Astrocyte (in vitro differentiated cells and primary cell): ENCODE measurements around the gene DLG1. TPM values are rescaled to one million over a fixed set of nuclear protein-coding genes. Genes with fewer than 3 reads are reported as not detected.

Experiments
- DNase-seq: peaks from one replicate; pipeline ENCODE4 v3.0.0-alpha.2; 2010; ENCODE audit warnings: low read depth
- FAIRE-seq: peaks from 2 replicates; lab custom pipeline; 2011; peaks lifted over from hg19 to GRCh38; lab: Jason Lieb, UNC
- H2AFZ ChIP-seq: 2 replicates; pipeline ENCODE4 v1.6.0; 2012; ENCODE audit warnings: low read depth, low read length, inconsistent platforms
- H3K27ac ChIP-seq: 2 replicates; pipeline ENCODE4 v1.5.1; 2011; ENCODE audit warnings: low read depth, low read length, inconsistent platforms
- H3K27me3 ChIP-seq: 2 replicates; pipeline ENCODE4 v1.6.0; 2011; ENCODE audit warnings: low read length, inconsistent platforms; ENCODE audit not compliant: insufficient read depth
- H3K36me3 ChIP-seq: 2 replicates; pipeline ENCODE4 v1.5.1; 2011; ENCODE audit warnings: low read length, inconsistent platforms; ENCODE audit not compliant: insufficient read depth
- H3K4me1 ChIP-seq: 2 replicates; pipeline ENCODE4 v1.5.1; 2011; ENCODE audit warnings: low read length, inconsistent platforms; ENCODE audit not compliant: insufficient read depth
- H3K4me2 ChIP-seq: 2 replicates; pipeline ENCODE4 v1.6.0; 2012; ENCODE audit warnings: low read length, inconsistent platforms
- H3K4me3 ChIP-seq: 2 replicates; pipeline ENCODE4 v1.5.1; 2011; ENCODE audit warnings: low read depth, mild to moderate bottlenecking, low read length, inconsistent platforms; ENCODE audit not compliant: insufficient read depth
- H3K79me2 ChIP-seq: 2 replicates; pipeline ENCODE4 v1.6.0; 2012; ENCODE audit warnings: mild to moderate bottlenecking, low read length, inconsistent platforms; ENCODE audit not compliant: insufficient read depth
- H3K9ac ChIP-seq: 2 replicates; pipeline ENCODE4 v1.6.0; 2012; ENCODE audit warnings: mild to moderate bottlenecking, low read length, inconsistent platforms
- H3K9me3 ChIP-seq: 2 replicates; pipeline ENCODE4 v1.5.1; 2012; ENCODE audit warnings: low read depth, mild to moderate bottlenecking, low read length, inconsistent platforms; ENCODE audit not compliant: insufficient read depth
- H4K20me1 ChIP-seq: 2 replicates; pipeline ENCODE4 v1.6.0; 2012; ENCODE audit warnings: low read length, inconsistent platforms; ENCODE audit not compliant: insufficient read depth
- H3K27ac Mint-ChIP-seq: one replicate; pipeline ENCODE4 v1.8.0; 2021; ENCODE audit warnings: mild to moderate bottlenecking, mixed read lengths; ENCODE audit not compliant: unreplicated experiment
- H3K27me3 Mint-ChIP-seq: one replicate; pipeline ENCODE4 v1.8.0; 2021; ENCODE audit warnings: low read depth, mixed read lengths; ENCODE audit not compliant: unreplicated experiment
- H3K36me3 Mint-ChIP-seq: one replicate; pipeline ENCODE4 v1.8.0; 2021; ENCODE audit warnings: low read depth, mixed read lengths; ENCODE audit not compliant: unreplicated experiment
- H3K4me1 Mint-ChIP-seq: one replicate; pipeline ENCODE4 v1.8.0; 2021; ENCODE audit warnings: low read depth, mixed read lengths; ENCODE audit not compliant: unreplicated experiment
- H3K4me3 Mint-ChIP-seq: one replicate; pipeline ENCODE4 v1.8.0; 2021; ENCODE audit warnings: mild to moderate bottlenecking, moderate library complexity, mixed read lengths; ENCODE audit not compliant: unreplicated experiment
- H3K9me3 Mint-ChIP-seq: one replicate; pipeline ENCODE4 v1.8.0; 2021; ENCODE audit warnings: mild to moderate bottlenecking, mixed read lengths; ENCODE audit not compliant: unreplicated experiment
- CTCF ChIP-seq: IDR thresholded peaks from 2 replicates; pipeline ENCODE4 v1.5.1; 2011; ENCODE audit warnings: low read depth, mild to moderate bottlenecking, inconsistent platforms, low read length, moderate library complexity; ENCODE audit not compliant: insufficient read depth
- EZH2 ChIP-seq: IDR thresholded peaks from 2 replicates; pipeline ENCODE4 v1.6.1; 2012; ENCODE audit warnings: mild to moderate bottlenecking, low read length, inconsistent platforms; ENCODE audit not compliant: insufficient read depth
- total RNA-seq: library from RNA; stranded (reverse); gene quantifications from 2 replicates; pipeline ENCODE4 v1.2.1, GENCODE V29; 2021

Gene DLG1
- total RNA-seq, 1 donor from 2014 or later: 210 TPM

GRCh38 chr3:197124713-197125112, 173.7 kb downstream of the DLG1 start:
- H3K4me3 Mint-ChIP-seq: no peak overlapping the region
- no peak overlapping the region for H3K27ac Mint-ChIP-seq
- Histone ChIP-seq H3K79me2 (peaks cover 47% of the 10 kb centered on the region), H3K4me1 (peaks cover 11% of the 10 kb centered on the region), H3K27me3 (no peaks in the 10 kb centered on the region), H3K9ac (no peak overlapping the region), H4K20me1 (peaks cover 79% of the 10 kb centered on the region), H3K36me3 (peaks cover 35% of the 10 kb centered on the region), H3K4me3 (no peak overlapping the region), H3K9me3 (no peaks in the 10 kb centered on the region), H3K4me2 (no peak overlapping the region), H3K27ac (no peak overlapping the region), H2AFZ (no peak overlapping the region)
- DNase-seq: no peak
- no peaks in the 10 kb centered on the region for H3K27me3 Mint-ChIP-seq
- peaks cover 12% of the 10 kb centered on the region for H3K4me1 Mint-ChIP-seq
- no peak for TF ChIP-seq EZH2
- TF ChIP-seq CTCF: no peak
- no peaks in the 10 kb centered on the region for H3K9me3 Mint-ChIP-seq
- FAIRE-seq: no peak
- H3K36me3 Mint-ChIP-seq: peaks cover 16% of the 10 kb centered on the region

- peaks cover 65% of the 10 kb centered on the region for H4K20me1 ChIP-seq
- H3K27ac ChIP-seq: no peak overlapping the region
- Mint-ChIP-seq H3K27me3 (no peaks in the 10 kb centered on the region), H3K36me3 (peaks cover 5% of the 10 kb centered on the region), H3K27ac (no peak overlapping the region), H3K4me3 (no peak overlapping the region), H3K9me3 (no peaks in the 10 kb centered on the region), H3K4me1 (peaks cover 14% of the 10 kb centered on the region)
- no peak overlapping the region for H2AFZ ChIP-seq
- H3K9ac ChIP-seq: no peak overlapping the region
- TF ChIP-seq CTCF (no peak), EZH2 (no peak)
- DNase-seq (no peak), FAIRE-seq (peak; percentile 20)
- H3K36me3 ChIP-seq: peaks cover 25% of the 10 kb centered on the region
- peaks cover 11% of the 10 kb centered on the region for H3K4me1 ChIP-seq
- H3K4me2 ChIP-seq: no peak overlapping the region
- H3K79me2 ChIP-seq: peaks cover 56% of the 10 kb centered on the region
- H3K27me3 ChIP-seq: no peaks in the 10 kb centered on the region
- no peak overlapping the region for H3K4me3 ChIP-seq
- H3K9me3 ChIP-seq: no peaks in the 10 kb centered on the region
These were observed 176.0 kb downstream of the DLG1 start for GRCh38 chr3:197122394-197122793.

GRCh38 chr3:197117114-197117513, 181.3 kb downstream of the DLG1 start:
- no peak overlapping the region for H3K9ac ChIP-seq
- Mint-ChIP-seq H3K36me3 (peaks cover 6% of the 10 kb centered on the region), H3K27me3 (no peaks in the 10 kb centered on the region), H3K9me3 (no peaks in the 10 kb centered on the region), H3K4me3 (no peak overlapping the region), H3K27ac (no peak overlapping the region), H3K4me1 (peaks cover 8% of the 10 kb centered on the region)
- H3K27me3 ChIP-seq: no peaks in the 10 kb centered on the region
- H2AFZ ChIP-seq: no peak overlapping the region
- no peaks in the 10 kb centered on the region for H3K4me1 ChIP-seq
- no peak overlapping the region for H3K27ac ChIP-seq
- peaks cover 28% of the 10 kb centered on the region for H3K36me3 ChIP-seq
- H3K4me2 ChIP-seq: no peak overlapping the region
- H3K4me3 ChIP-seq: no peak overlapping the region
- FAIRE-seq: peak; percentile 5
- H3K9me3 ChIP-seq: no peaks in the 10 kb centered on the region
- TF ChIP-seq EZH2: no peak
- TF ChIP-seq CTCF: no peak
- peak; percentile 22 for DNase-seq
- H3K79me2 ChIP-seq: peaks cover 46% of the 10 kb centered on the region
- peaks cover 45% of the 10 kb centered on the region for H4K20me1 ChIP-seq
